ENCODE measurements around the gene NUDT14. TPM values are rescaled to one million over a fixed set of nuclear protein-coding genes. Genes with fewer than 3 reads are reported as not detected.

Gene NUDT14
- total RNA-seq, 4 donors from 2014 or later: 6.6 to 47.7 (median 25.7) TPM

- H3K9me3 ChIP-seq: no peaks in the 10 kb centered on the region
- no peaks in the 10 kb centered on the region for H3K27me3 ChIP-seq
- H3K27ac ChIP-seq: no peak overlapping the region
- H3K4me1 ChIP-seq: peaks cover 0 to 25% (median 0%) of the 10 kb centered on the region in 4 donors
- H3K4me3 ChIP-seq: no peak overlapping the region
- H3K36me3 ChIP-seq: no peaks in the 10 kb centered on the region
- DNase-seq: peak in 2 of 3 donors; percentile 65 to 81
- TF ChIP-seq CTCF (IDR thresholded peaks at IDR 0.05): no peak
- TF ChIP-seq POLR2A (IDR thresholded peaks at IDR 0.05): no peak
Observed at GRCh38 chr14:105155071-105155651, 26.0 kb downstream of the NUDT14 start.

GRCh38 chr14:105154476-105154871 is 26.6 kb downstream of the NUDT14 start:
- Histone ChIP-seq H3K4me1 (peaks cover 0 to 25% (median 0%) of the 10 kb centered on the region in 4 donors), H3K27ac (no peak overlapping the region), H3K9me3 (no peaks in the 10 kb centered on the region), H3K36me3 (no peaks in the 10 kb centered on the region), H3K4me3 (no peak overlapping the region), H3K27me3 (no peaks in the 10 kb centered on the region)
- DNase-seq: no peak
- TF ChIP-seq CTCF (IDR thresholded peaks at IDR 0.05) (no peak), POLR2A (IDR thresholded peaks at IDR 0.05) (no peak)

- no peaks in the 10 kb centered on the region for H3K9me3 ChIP-seq
- no peak overlapping the region for H3K4me3 ChIP-seq
- TF ChIP-seq POLR2A (IDR thresholded peaks at IDR 0.05) (no peak), CTCF (IDR thresholded peaks at IDR 0.05) (no peak)
- peaks cover 0 to 25% (median 0%) of the 10 kb centered on the region in 4 donors for H3K4me1 ChIP-seq
- no peaks in the 10 kb centered on the region for H3K36me3 ChIP-seq
- no peaks in the 10 kb centered on the region for H3K27me3 ChIP-seq
- H3K27ac ChIP-seq: peak overlapping the region in 1 of 4 donors; percentile 21
- DNase-seq: no peak
Observed at GRCh38 chr14:105153739-105154475, 27.2 kb downstream of the NUDT14 start.

- Histone ChIP-seq H3K27me3 (no peaks in the 10 kb centered on the region), H3K27ac (peak overlapping the region in 1 of 4 donors; percentile 21), H3K9me3 (no peaks in the 10 kb centered on the region), H3K4me3 (no peak overlapping the region), H3K36me3 (peaks cover 0 to 3% (median 0%) of the 10 kb centered on the region in 3 donors), H3K4me1 (peaks cover 0 to 25% (median 0%) of the 10 kb centered on the region in 4 donors)
- DNase-seq: no peak
- TF ChIP-seq POLR2A (IDR thresholded peaks at IDR 0.05): no peak
- no peak for TF ChIP-seq CTCF (IDR thresholded peaks at IDR 0.05)
Observed at GRCh38 chr14:105153331-105153731, 27.8 kb downstream of the NUDT14 start.

GRCh38 chr14:105152794-105153241 is 28.3 kb downstream of the NUDT14 start:
- TF ChIP-seq POLR2A (IDR thresholded peaks at IDR 0.05) (no peak), CTCF (IDR thresholded peaks at IDR 0.05) (no peak)
- Histone ChIP-seq H3K27ac (peak overlapping the region in 1 of 4 donors; percentile 9), H3K36me3 (peaks cover 0 to 4% (median 0%) of the 10 kb centered on the region in 3 donors), H3K4me3 (no peak overlapping the region), H3K9me3 (no peaks in the 10 kb centered on the region), H3K4me1 (peaks cover 0 to 25% (median 0%) of the 10 kb centered on the region in 4 donors), H3K27me3 (no peaks in the 10 kb centered on the region)
- DNase-seq: no peak

Measured in Peyer's patch (tissue), 4 donors.